Mammary epithelial cell (primary cell): ENCODE measurements around the gene KCNMA1.

Experiments used
- EZH2 ChIP-seq: IDR thresholded peaks from 2 replicates; pipeline ENCODE4 v1.6.1; 2012; ENCODE audit warnings: low read length, inconsistent platforms, borderline replicate concordance
- TF ChIP-seq, protein P1 (sequence below), 2 donors: IDR thresholded peaks in 1 of 2; conservative IDR thresholded peaks in 1 of 2; 2 replicates each; pipeline ENCODE4 v1.5.1; 2011 to 2012; ENCODE audit warnings: inconsistent platforms in 2 of 2, low read length in 2 of 2, mild to moderate bottlenecking in 2 of 2, control low read depth in 1 of 2, low read depth in 1 of 2; ENCODE audit not compliant: insufficient read depth in 1 of 2; ENCODE audit errors: extremely low read depth in 1 of 2

DNA sequence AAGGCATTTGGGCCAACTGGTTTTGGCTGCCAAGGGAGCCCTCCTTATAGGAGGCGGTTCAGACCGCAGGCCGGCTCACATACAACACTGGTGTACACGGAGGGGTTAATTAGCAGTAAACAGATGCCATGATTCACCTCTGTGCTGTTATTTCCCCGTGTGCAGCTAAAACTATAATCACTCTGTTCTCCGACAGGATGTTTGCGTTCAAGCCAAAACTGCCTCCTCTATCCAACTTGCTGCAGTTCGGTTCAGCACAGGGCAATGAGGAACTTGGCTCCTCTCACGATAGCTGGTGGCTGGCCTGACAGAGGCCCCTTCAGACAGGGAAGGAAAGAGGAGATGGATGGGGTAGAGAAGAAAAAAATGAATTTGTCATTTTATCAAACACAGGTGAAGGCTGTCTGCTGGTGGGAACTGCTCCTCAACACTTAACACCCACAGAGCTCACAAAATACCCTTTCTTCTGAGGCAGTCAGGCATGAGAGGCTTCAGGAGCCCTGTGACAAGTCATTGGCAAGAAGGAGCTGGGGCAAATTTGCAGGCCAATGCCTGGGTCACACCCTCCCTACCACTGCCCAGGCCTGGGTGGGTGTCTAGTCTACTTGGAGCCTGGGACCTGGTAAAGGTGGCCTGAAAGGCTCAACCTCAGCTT lies 24.0 kb downstream of the KCNMA1 start:
- TF ChIP-seq, protein P1, sequence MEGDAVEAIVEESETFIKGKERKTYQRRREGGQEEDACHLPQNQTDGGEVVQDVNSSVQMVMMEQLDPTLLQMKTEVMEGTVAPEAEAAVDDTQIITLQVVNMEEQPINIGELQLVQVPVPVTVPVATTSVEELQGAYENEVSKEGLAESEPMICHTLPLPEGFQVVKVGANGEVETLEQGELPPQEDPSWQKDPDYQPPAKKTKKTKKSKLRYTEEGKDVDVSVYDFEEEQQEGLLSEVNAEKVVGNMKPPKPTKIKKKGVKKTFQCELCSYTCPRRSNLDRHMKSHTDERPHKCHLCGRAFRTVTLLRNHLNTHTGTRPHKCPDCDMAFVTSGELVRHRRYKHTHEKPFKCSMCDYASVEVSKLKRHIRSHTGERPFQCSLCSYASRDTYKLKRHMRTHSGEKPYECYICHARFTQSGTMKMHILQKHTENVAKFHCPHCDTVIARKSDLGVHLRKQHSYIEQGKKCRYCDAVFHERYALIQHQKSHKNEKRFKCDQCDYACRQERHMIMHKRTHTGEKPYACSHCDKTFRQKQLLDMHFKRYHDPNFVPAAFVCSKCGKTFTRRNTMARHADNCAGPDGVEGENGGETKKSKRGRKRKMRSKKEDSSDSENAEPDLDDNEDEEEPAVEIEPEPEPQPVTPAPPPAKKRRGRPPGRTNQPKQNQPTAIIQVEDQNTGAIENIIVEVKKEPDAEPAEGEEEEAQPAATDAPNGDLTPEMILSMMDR (conservative IDR thresholded peaks at IDR 0.05 in 1 of 2, IDR thresholded peaks at IDR 0.05 in 1 of 2; ENCODE audit: extremely low read depth in 1 of 2, insufficient read depth in 1 of 2, low read depth in 1 of 2, low read length in 2 of 2) = no peak
- no peak for TF ChIP-seq EZH2
